ENCODE measurements around the gene IDH3G.

- TF ChIP-seq YY1 (IDR thresholded peaks at IDR 0.05; ENCODE audit: low read depth) (no peak), NFIC (IDR thresholded peaks at IDR 0.05) (no peak)
These were observed 6.1 kb upstream of the IDH3G start for GRCh38 chrX:153800177-153800722.

Data from Ishikawa (cell line).